Duodenal mucosa (tissue), 2 donors: ENCODE data around the gene ROCK2.

Source experiments
- H3K27ac ChIP-seq: one replicate; pipeline ENCODE4 v1.7.0; 2013; ENCODE audit warnings: low read depth, low read length
- H3K27me3 ChIP-seq, 2 donors: one replicate each; pipeline ENCODE4 v1.7.0; 2013; ENCODE audit warnings: low read length in 2 of 2, control low read depth in 1 of 2; ENCODE audit not compliant: insufficient read depth in 2 of 2, control insufficient read depth in 1 of 2
- H3K36me3 ChIP-seq, 2 donors: one replicate each; pipeline ENCODE4 v1.7.0; 2013; ENCODE audit warnings: low read length in 2 of 2, control low read depth in 1 of 2; ENCODE audit not compliant: insufficient read depth in 2 of 2, control insufficient read depth in 1 of 2
- H3K4me1 ChIP-seq, 2 donors: one replicate each; pipeline ENCODE4 v1.7.0; 2013; ENCODE audit warnings: low read length in 2 of 2, control low read depth in 1 of 2; ENCODE audit not compliant: insufficient read depth in 2 of 2, control insufficient read depth in 1 of 2
- H3K4me3 ChIP-seq, 2 donors: one replicate each; pipeline ENCODE4 v1.7.0; 2013; ENCODE audit warnings: low read length in 2 of 2, low read depth in 1 of 2
- H3K9ac ChIP-seq, 2 donors: one replicate each; pipeline ENCODE4 v1.7.0; 2013; ENCODE audit warnings: low read length in 2 of 2, low read depth in 1 of 2
- H3K9me3 ChIP-seq, 2 donors: one replicate each; pipeline ENCODE4 v1.7.0; 2013; ENCODE audit warnings: low read length in 2 of 2, control low read depth in 1 of 2; ENCODE audit not compliant: control insufficient read depth in 1 of 2

The ROCK2 gene

DNA sequence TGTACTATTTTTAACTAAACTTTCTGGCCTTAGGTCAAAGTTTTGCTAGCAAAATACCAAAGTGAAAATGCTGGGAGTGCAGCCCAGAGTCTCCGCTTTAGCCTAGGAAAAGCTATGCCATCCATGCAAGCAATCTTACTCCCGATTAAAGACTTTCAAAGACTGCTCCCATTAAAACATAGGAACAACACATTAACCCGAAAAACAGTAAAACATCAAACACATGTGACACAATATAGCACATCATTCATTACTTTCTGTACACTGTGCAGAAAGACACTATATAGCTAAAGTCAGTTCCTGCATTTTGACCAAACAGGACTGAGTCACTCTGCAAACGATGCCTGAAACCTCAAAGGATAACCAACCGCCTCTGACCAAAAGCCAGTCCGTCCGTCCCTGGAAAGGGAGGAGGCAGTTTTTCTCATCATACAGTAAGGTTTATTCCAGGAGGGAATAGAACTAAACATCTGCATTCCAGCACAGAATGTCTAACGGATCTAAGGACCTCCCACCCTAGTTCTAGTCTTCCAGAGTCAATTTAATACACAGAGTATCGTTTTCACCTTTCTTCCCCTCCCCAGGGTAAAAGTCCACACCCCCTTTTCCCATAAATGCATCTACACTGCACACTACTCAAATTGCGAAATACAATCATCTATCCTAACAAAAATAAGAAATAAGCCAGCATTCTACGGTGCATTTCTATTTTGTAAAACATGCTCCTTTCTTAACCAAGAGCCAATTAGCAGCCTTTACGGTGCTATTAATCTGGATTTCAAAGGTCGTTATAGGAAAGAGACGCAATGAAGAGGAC lies 1.7 kb downstream of the ROCK2 start:
- Histone ChIP-seq H3K4me1 (peaks cover 28 to 32% of the 10 kb centered on the region in 2 donors), H3K9ac (peak overlapping the region; percentile 87), H3K27ac (peak overlapping the region; percentile 88)

DNA sequence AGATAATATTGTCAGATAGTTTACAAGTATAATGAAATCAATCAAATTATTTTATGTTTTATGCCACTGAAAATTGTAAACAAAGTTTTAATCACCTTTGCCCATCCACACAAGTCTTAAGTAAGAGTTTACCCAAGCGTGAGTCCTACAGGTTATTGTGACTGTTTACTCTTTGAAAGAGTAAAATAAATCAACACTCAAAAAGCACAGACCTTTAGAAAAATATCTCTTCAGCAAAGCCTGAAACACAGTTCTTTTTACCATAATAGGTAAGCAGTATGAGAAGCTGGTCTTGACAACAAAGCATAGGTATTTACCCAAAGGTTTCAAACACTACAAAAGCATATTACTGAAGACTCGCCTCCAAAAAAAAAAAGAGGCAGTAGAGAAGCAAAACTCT lies 3.7 kb downstream of the ROCK2 start:
- Histone ChIP-seq H3K27me3 (no peaks in the 10 kb centered on the region), H3K4me1 (peaks cover 22 to 28% of the 10 kb centered on the region in 2 donors)

More for the DNA sequence above, 1.7 kb downstream of the ROCK2 start:
- H3K4me3 ChIP-seq: peak overlapping the region; percentile 95 to 98
- no peaks in the 10 kb centered on the region for H3K9me3 ChIP-seq
- no peaks in the 10 kb centered on the region for H3K27me3 ChIP-seq
- H3K36me3 ChIP-seq: no peaks in the 10 kb centered on the region

DNA sequence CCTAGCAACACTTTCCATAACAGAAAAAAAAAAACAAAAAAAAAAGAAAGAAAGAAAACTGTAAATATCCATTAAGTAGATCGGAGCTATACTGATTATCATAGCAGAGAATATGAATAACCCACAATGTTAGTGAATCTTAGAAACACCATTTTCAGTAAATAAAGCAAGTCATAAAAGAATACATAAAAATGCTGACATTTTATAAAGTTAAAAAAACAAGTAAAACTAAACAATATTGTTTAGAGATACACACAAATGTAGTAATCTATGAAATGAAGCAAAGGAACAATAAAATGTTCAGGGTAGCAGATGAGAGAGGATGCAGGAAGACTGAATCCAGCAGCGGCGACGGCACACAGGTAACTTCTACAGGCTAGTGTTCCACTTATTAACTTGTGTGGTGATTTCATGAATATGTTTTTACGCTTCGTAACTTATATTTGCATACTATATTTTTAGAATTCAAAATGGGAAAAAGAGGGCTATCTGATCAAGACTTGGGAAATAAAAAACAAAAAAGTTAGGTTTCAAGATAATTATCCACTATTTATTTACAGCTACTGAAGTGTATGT lies 4.8 kb downstream of the ROCK2 start:
- H3K4me1 ChIP-seq: peaks cover 15 to 22% of the 10 kb centered on the region in 2 donors
- H3K27me3 ChIP-seq: no peaks in the 10 kb centered on the region
- H3K27ac ChIP-seq: no peak overlapping the region
- no peaks in the 10 kb centered on the region for H3K36me3 ChIP-seq
- H3K9me3 ChIP-seq: no peaks in the 10 kb centered on the region
- no peak overlapping the region for H3K4me3 ChIP-seq
- no peak overlapping the region for H3K9ac ChIP-seq

More for the DNA sequence above, 3.7 kb downstream of the ROCK2 start:
- Histone ChIP-seq H3K9ac (peak overlapping the region in 1 of 2 donors; percentile 22), H3K4me3 (peak overlapping the region in 1 of 2 donors; percentile 13), H3K36me3 (no peaks in the 10 kb centered on the region), H3K9me3 (no peaks in the 10 kb centered on the region), H3K27ac (no peak overlapping the region)

DNA sequence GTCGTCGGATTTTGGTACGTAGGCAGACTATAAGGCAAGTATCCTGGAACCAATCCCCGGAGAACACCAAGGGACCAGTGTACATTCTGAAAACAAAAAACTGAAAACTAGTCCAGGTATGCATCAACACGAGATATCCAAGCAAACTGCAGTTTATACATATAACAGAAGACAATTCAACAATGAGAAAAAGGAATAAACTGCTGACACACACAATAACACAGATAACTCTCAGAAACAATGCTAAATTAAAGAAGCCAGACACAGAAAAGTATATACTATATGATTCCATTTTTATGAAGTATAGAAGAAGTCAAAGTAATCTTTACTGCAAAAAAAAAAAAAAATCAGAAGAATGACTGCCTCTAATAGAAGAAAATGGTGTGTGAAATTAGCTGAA lies 5.9 kb downstream of the ROCK2 start:
- no peaks in the 10 kb centered on the region for H3K36me3 ChIP-seq
- no peaks in the 10 kb centered on the region for H3K9me3 ChIP-seq
- H3K4me3 ChIP-seq: no peak overlapping the region
- no peak overlapping the region for H3K27ac ChIP-seq
- H3K27me3 ChIP-seq: no peaks in the 10 kb centered on the region
- H3K9ac ChIP-seq: no peak overlapping the region
- peaks cover 15 to 22% of the 10 kb centered on the region in 2 donors for H3K4me1 ChIP-seq

DNA sequence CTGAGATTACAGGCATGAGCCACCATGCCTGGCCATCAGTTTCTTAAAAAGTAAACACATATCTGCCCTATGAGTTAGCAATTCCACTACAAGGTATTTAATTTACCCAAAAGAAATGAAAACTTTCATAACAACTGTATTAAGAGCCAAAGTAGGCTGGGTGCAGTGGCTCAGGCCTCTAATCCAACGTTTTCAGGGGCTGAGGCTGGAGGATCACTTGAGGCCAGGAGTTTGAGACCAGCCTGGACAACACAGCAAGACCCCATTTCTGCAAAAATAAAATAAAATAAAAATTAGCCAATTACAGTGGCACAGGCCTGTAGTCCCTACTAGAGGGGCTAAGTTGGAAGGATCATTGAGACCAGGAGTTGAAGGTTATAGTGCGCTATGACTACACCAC lies 6.5 kb downstream of the ROCK2 start:
- H3K27ac ChIP-seq: no peak overlapping the region
- H3K4me1 ChIP-seq: peaks cover 15 to 22% of the 10 kb centered on the region in 2 donors
- H3K4me3 ChIP-seq: no peak overlapping the region
- no peaks in the 10 kb centered on the region for H3K9me3 ChIP-seq
- H3K27me3 ChIP-seq: no peaks in the 10 kb centered on the region
- no peak overlapping the region for H3K9ac ChIP-seq
- H3K36me3 ChIP-seq: no peaks in the 10 kb centered on the region

DNA sequence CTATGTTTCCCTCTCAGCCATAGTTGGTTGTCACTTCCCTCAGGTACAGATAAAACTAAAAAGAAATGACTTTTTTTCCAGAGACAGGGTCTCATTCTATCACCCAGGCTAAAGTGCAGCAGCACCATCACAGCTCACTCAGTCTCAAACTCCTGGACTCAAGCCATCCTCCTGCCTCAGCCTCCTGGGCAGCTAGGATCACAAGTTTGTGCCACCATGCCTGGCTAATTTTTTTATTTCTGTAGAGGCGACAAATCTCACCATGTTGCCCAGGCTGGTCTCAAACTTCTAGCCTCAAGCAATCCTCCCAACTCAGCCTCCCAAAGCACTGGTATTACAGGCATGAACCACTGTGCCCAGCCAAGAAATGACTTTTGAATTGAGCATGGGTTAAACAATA lies 8.2 kb downstream of the ROCK2 start:
- H3K9ac ChIP-seq: no peak overlapping the region
- no peak overlapping the region for H3K4me3 ChIP-seq
- peaks cover 0 to 7% of the 10 kb centered on the region in 2 donors for H3K9me3 ChIP-seq
- no peak overlapping the region for H3K27ac ChIP-seq
- H3K27me3 ChIP-seq: no peaks in the 10 kb centered on the region
- H3K4me1 ChIP-seq: peaks cover 6 to 11% of the 10 kb centered on the region in 2 donors
- no peaks in the 10 kb centered on the region for H3K36me3 ChIP-seq

DNA sequence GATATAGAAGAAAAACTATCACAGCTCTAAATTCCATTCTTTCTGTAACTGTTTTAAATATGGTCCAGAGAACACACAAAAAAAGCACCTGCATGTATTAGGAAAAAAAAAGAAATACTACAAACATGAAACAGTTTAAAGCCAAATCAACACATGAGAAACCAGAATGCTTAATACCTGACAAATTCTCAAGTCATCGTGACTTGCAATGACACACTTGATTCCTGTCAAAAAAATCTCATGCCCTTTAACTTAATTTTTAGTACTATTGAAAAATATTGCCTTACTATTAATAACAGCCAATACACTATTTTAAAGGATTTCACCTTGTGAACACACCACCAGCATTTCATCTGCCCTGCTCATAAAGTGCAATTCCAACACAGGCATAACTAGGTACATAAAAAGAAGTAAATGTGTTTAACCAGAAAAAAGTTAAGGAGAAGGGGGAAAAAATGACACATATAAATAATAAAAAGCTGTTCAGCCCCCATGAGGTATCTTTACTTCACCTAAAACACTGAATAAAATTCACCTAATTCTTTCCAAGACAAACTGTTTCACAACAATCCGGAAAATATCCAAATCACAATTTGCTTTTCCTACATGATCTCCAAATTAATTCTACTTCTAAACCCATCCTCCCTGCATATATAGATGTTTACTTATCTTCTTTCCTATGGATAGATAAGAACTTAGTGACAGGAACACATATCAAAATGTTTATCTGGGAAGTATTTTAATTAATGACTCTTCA lies 10.8 kb downstream of the ROCK2 start:
- Histone ChIP-seq H3K9me3 (peaks cover 0 to 7% of the 10 kb centered on the region in 2 donors), H3K27ac (no peak overlapping the region), H3K4me1 (no peaks in the 10 kb centered on the region)

DNA sequence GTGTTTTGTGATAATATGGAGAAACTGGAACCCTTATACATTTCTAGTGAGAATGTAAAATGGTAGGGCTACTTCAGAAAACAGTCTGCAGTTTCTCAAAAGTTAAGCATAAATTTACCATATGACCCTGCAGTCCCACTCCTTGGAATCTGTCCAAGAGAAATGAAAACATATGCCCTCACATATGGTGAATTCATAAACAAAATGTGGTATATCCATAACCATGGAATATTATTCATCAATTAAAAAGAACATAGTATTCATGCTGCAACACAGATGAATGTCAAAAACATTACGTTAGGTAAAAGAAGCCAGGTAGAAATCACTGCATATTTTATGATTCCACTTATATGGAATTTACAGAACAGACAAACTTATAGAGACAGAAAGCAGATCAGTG lies 11.8 kb downstream of the ROCK2 start:
- H3K27me3 ChIP-seq: no peaks in the 10 kb centered on the region
- H3K9me3 ChIP-seq: peaks cover 0 to 7% of the 10 kb centered on the region in 2 donors
- H3K9ac ChIP-seq: no peak overlapping the region
- H3K4me3 ChIP-seq: no peak overlapping the region
- H3K27ac ChIP-seq: no peak overlapping the region
- no peaks in the 10 kb centered on the region for H3K36me3 ChIP-seq
- H3K4me1 ChIP-seq: no peaks in the 10 kb centered on the region

More for the DNA sequence above, 10.8 kb downstream of the ROCK2 start:
- H3K9ac ChIP-seq: no peak overlapping the region
- H3K27me3 ChIP-seq: no peaks in the 10 kb centered on the region
- H3K36me3 ChIP-seq: no peaks in the 10 kb centered on the region
- no peak overlapping the region for H3K4me3 ChIP-seq

DNA sequence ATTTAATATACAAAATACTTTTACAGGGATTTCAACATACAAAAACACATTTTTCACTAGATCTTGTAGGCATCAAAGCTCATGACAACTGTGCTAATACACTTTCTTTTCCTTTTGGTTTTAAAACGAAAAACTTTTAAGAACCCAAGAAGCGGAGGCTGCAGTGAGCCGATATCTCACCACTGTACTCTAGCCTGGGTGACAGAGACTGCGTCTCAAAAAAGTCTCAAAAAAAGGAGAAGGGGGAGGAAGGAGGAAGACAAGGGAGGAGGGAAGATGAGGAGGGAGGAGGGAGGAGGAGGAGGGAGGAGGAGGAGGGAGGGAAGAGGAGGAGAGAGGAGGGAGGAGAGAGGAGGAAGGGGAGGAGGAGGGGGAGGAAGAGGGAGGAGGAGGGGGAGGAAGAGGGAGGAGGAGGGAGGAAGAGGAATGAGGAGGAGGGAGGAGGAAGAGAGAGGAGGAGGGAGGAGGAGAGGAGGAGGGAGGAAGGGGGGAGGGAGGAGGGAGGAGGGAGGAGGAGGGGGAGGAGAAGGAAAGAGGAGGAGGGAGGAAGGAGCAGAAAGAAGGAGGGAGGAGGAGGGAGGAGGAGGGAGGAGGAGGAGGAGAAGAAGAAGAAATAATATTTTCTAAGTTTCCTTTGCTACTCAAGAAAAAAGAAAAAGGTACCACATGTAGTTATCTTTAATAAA lies 13.8 kb downstream of the ROCK2 start:
- Histone ChIP-seq H3K4me1 (peaks cover 0 to 7% of the 10 kb centered on the region in 2 donors), H3K9ac (no peak overlapping the region), H3K36me3 (no peaks in the 10 kb centered on the region), H3K4me3 (no peak overlapping the region), H3K9me3 (peaks cover 0 to 7% of the 10 kb centered on the region in 2 donors), H3K27ac (no peak overlapping the region), H3K27me3 (no peaks in the 10 kb centered on the region)
